ENCODE measurements around the gene TRIOBP. TPM values are rescaled to one million over a fixed set of nuclear protein-coding genes. Genes with fewer than 3 reads are reported as not detected.

Gene TRIOBP
- total RNA-seq, 1 experiment from 2014 or later, result 137 TPM

DNA sequence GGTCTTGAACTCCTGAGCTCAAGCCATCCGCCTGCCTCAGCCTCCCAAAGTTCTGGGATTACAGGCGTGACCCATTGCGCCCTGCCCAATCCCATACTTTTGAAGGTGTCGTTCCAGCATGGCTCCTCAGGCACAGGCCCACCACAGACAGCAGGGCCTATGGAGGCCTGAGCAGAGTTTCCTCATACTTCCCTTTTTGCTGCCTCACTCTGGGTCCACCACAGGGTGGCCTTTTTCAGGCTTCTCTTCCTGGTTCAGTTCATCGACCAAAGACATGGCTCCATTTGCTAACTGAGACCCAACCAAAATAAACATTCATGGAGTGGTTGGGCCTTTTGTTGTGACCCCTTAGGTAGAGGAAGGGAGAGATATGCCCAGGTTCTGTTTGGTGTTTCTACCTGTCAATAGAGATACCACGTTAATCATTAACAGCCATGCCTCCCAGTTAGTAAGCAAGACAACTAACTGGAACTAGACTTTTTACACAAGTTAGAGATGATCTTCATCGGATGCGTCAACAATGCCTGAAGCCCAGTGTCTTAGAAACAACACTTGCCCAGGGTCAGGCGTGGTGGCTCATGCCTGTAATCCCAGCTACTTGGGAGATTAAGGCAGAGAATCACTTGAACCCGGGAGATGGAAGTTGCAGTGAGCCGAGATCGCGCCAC lies 35.1 kb downstream of the TRIOBP start:
- DNase-seq (ENCODE audit: low read depth), result no peak

GRCh38 chr22:37732699-37733607 lies 36.1 kb downstream of the TRIOBP start:
- no peak for DNase-seq (ENCODE audit: low read depth)

GRCh38 chr22:37733625-37734401 lies 37.0 kb downstream of the TRIOBP start:
- no peak for DNase-seq (ENCODE audit: low read depth)

DNA sequence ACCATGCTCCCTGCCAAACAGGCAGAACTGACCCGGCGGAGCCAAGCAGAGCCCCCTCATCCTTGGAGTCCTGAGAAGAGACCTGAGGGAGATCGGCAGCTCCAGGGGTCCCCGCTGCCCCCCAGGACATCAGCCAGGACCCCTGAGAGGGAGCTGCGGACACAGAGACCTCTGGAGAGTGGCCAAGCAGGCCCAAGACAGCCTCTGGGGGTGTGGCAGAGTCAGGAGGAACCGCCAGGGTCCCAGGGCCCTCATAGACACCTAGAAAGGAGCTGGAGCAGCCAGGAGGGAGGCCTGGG lies 37.5 kb downstream of the TRIOBP start:
- no peak for DNase-seq (ENCODE audit: low read depth)

GRCh38 chr22:37734964-37735451 lies 38.2 kb downstream of the TRIOBP start:
- peak; percentile 32 for DNase-seq (ENCODE audit: low read depth)

DNA sequence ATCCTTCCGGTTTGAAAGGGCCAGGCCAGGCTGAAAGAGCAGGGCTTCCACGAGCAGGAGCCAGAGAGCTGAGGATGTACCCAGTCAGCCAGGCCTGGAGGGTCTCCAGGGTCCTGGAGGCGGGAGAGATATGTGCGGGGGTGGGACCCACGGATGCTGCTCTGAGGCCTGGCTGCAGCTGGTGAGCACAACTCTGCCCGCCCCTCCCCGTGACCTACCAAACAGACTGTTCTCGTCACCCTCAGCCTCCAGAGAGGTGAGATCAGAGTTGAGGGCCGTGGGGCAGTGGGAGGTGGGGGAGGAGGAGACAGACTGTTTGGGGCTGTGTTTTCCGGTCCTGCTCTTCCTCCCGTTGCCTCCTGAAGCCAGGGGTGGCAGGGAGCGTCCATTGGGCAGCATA lies 42.2 kb downstream of the TRIOBP start:
- DNase-seq (ENCODE audit: low read depth), result no peak

DNA sequence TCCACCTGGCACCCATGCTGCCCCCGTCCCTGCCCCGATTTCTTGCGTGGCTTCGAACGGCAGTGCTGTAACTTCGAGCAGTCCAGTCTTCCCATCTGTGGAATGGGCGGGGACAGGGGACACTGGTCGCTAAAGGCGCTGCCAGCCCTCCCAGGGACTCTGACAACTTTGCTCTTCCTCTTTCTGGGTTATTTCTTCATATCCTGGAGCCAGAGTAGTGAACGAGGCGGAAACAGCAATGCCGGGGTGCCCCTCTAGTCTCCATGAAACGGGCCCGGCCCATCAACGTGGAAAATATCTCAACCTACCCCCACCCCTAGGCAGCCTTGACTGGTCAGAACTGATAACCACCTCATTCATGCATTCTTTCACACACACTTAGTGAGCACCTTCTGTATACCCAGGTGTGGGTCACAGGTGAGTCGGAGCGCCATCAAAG lies 42.8 kb downstream of the TRIOBP start:
- no peak for DNase-seq (ENCODE audit: low read depth)

- DNase-seq (ENCODE audit: low read depth), result no peak
Observed at GRCh38 chr22:37740455-37741311, 43.8 kb downstream of the TRIOBP start.

- DNase-seq (ENCODE audit: low read depth), result peak; percentile 73
Observed at GRCh38 chr22:37741312-37741795, 44.5 kb downstream of the TRIOBP start.

DNA sequence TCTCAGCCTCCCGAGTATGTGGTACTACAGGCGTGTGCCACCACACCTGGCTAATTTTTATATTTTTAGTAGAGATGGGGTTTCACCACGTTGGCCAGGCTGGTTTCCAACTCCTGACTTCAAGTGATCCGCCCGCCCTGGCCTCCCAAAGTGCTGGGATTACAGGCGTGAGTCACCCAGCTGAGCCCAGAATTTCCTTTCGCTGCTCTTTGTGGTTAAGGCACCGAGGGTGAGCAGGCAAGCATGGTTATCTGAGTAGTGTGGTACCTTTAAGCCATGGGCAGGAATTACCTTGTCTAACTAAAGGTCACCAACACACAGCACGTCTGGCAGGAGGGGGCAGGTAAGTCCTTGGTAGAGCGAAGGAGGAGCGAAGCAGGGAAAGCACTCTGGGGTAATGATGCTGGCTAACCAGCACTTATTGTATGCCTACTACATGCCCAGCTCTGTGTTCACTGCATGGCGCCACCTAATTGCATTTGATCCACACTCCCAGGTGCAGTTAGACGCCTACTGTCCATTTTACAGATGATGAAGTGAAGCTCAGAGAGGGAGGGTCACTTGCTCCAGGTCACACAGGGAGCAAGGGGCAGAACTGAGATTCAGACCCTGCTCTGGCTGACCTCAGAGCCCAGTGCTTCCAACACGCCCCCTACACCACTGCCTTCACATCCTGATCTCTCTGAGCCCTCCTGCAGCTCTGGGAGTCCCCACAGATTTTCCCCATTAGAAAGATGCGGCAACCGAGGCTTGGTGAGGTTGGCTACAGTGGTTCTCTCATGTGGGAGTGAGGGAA lies 45.7 kb downstream of the TRIOBP start:
- DNase-seq (ENCODE audit: low read depth), result peak; percentile 87

DNA sequence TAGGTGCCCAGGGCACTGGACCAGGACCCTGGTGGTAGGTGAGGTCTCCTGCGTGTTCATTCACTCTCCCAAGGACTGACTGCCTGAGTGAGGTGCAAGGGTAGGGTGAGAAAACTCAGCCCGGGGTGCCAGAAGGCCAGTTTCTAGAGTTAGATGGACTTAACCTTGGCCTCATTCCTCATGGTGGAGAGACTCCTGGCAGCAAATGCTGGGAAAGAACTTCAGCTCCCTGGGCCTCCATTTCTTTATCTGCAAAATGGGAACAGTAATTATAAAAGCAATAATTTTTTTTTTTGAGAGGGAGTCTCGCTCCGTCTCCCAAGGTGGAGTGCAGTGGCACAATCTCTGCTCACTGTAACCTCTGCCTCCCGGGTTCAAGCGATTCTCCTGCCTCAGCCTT lies 47.7 kb downstream of the TRIOBP start:
- no peak for DNase-seq (ENCODE audit: low read depth)

GRCh38 chr22:37745548-37746365 lies 48.9 kb downstream of the TRIOBP start:
- DNase-seq (ENCODE audit: low read depth), result peak; percentile 84

GRCh38 chr22:37746366-37747079 lies 49.7 kb downstream of the TRIOBP start:
- DNase-seq (ENCODE audit: low read depth), result no peak

DNA sequence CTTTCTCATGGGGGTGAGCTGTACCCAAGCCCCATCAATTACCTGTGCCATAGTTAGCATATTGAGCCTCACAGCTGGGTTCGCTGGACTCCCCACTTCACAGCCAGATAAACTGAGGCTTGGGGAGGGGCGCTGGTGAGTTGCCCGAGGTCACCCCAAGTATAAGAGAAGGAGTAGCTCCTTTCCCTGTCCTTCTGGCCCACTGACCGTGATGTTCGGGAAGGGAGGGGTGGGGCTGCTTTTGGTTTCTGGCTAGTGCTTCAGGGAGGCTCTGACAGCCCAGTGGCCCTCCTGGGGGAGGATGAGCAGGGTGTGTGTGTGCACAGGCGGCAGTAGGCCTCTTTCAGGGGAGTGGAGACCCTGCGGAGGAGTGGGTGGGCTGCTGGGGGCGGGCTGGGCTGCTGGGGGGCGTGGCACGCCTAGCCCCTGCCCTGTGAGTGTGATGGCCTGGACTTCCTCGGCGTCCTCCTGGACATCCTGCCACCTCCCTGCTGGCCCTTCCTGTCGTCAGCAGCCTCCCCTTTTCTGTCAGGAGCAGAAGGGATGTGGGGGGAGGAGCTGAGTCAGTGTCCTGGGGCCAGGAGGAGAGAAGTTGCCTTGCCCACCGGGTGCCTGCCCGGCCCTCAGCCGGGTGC lies 50.3 kb downstream of the TRIOBP start:
- peak; percentile 50 for DNase-seq (ENCODE audit: low read depth)

GRCh38 chr22:37747715-37748100 lies 50.9 kb downstream of the TRIOBP start:
- DNase-seq (ENCODE audit: low read depth), result no peak

DNA sequence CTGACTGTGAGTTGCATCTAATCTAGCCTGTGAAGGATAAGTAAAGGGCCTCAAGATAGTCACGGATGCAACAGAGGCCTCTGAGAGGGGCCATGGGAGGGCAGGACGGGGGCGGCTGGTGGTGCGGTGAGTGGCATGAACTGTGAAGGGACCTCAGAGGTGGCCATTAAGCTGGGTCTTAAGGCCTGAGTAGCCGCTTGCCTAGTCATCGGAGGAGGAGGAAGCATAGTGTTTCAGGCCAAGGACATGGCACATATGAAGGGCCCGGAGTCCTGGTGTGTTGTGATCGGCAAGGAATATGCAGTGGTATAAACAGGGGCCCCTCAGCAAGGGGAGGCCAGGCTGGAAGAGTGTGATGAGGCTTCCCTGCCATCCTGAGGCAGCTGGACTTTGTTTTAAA lies 51.8 kb downstream of the TRIOBP start:
- DNase-seq (ENCODE audit: low read depth), result no peak

DNA sequence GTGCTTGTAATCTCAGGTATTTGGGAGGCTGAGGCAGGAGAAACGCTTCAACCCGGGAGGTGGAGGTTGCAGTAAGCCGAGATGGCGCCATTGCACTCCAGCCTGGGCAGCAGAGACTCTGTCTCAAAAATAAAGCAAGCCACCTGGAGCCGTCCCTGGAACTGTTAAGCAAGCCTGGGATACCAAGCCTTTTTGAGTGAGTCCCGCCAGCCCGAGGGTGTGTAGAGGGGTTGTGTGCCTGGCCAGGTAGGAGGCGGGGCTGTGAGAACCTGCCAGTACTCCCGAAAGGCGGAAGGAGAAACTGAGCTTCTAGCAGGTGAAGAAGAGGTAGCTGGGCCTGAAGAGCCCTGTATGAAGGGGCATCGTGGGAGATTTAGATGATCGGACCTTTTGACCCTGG lies 52.4 kb downstream of the TRIOBP start:
- DNase-seq (ENCODE audit: low read depth), result no peak
